Caco-2 (cell line): ENCODE data around the gene DRC1. TPM values are rescaled to one million over a fixed set of nuclear protein-coding genes. Genes with fewer than 3 reads are reported as not detected.

Source experiments
- BruUV-seq: library from RNA; stranded (reverse); fragments of 400-500 nt; replicated peaks from 2 replicates; lab custom pipeline; 2021; lab: Mats Ljungman, UMichigan
- CTCF ChIA-PET: fragments of 300-600 bp; sonication (Branson Sonifier 250); formaldehyde crosslinking; loops from one replicate; lab custom pipeline; 2022; ENCODE audit warnings: antibody characterized with exemption; lab: Charles Lee
- POLR2A ChIA-PET: fragments of 300-600 bp; sonication (Branson Sonifier 250); formaldehyde crosslinking; loops from one replicate; lab custom pipeline; 2022; ENCODE audit warnings: antibody characterized with exemption; lab: Charles Lee
- DNase-seq, 2 experiments: peaks; one replicate each; pipeline versions ENCODE4 v3.0.0 to v3.0.0-alpha.2; 2020 to 2022
- H3K27me3 ChIP-seq: replicated peaks from 2 replicates; pipeline ENCODE4 v1.6.0; 2011; ENCODE audit warnings: low read length; ENCODE audit not compliant: control insufficient read depth, insufficient read depth
- H3K36me3 ChIP-seq: 2 replicates; pipeline ENCODE4 v1.5.1; 2011; ENCODE audit warnings: low read length; ENCODE audit not compliant: control insufficient read depth, insufficient read depth
- H3K4me1 ChIP-seq: fragments of 250-450 bp; sonication (Bioruptor Pico); 2 replicates; pipeline ENCODE4 v1.5.1; 2020; ENCODE audit warnings: mild to moderate bottlenecking
- H3K4me3 ChIP-seq: 2 replicates; pipeline ENCODE4 v1.5.1; 2011; ENCODE audit warnings: low read depth, mild to moderate bottlenecking, control low read depth, low read length
- H3K9me3 ChIP-seq: fragments of 250-450 bp; sonication (Bioruptor Pico); 2 replicates; pipeline ENCODE4 v1.5.1; 2020; ENCODE audit warnings: mild to moderate bottlenecking, moderate library complexity
- H3K27ac Mint-ChIP-seq: one replicate; pipeline ENCODE4 v1.8.0; 2022; ENCODE audit warnings: mixed read lengths; ENCODE audit not compliant: unreplicated experiment
- H3K27me3 Mint-ChIP-seq: one replicate; pipeline ENCODE4 v1.8.0; 2022; ENCODE audit warnings: mixed read lengths; ENCODE audit not compliant: insufficient read depth, unreplicated experiment
- H3K36me3 Mint-ChIP-seq: one replicate; pipeline ENCODE4 v1.8.0; 2022; ENCODE audit warnings: mild to moderate bottlenecking, mixed read lengths; ENCODE audit not compliant: insufficient read depth, unreplicated experiment
- H3K4me1 Mint-ChIP-seq: one replicate; pipeline ENCODE4 v1.8.0; 2022; ENCODE audit warnings: low read depth, mixed read lengths; ENCODE audit not compliant: unreplicated experiment
- H3K4me3 Mint-ChIP-seq: one replicate; pipeline ENCODE4 v1.8.0; 2022; ENCODE audit warnings: mild to moderate bottlenecking, moderate library complexity, mixed read lengths; ENCODE audit not compliant: unreplicated experiment
- H3K9me3 Mint-ChIP-seq: one replicate; pipeline ENCODE4 v1.8.0; 2022; ENCODE audit warnings: mixed read lengths; ENCODE audit not compliant: unreplicated experiment
- intact Hi-C: fragments of 100-400 bp; cut with micrococcal nuclease; formaldehyde crosslinking; loops from one replicate; pipeline ENCODE4 v1.10.0; 2022; ENCODE audit not compliant: unreplicated experiment
- total RNA-seq: library from RNA; stranded (reverse); gene quantifications from 2 replicates; pipeline ENCODE4 v1.2.3, GENCODE V29; 2022
- TF ChIP-seq, protein P1 (sequence below), 2 experiments: fragments of 200-600 bp in 1 of 2; IDR thresholded peaks; 1 replicate in 1 of 2; 2 replicates in 1 of 2; pipeline versions ENCODE4 v1.5.1 to v1.8.0; 2011 to 2022; ENCODE audit warnings: antibody characterized with exemption in 1 of 2, control low read depth in 1 of 2, inconsistent platforms in 1 of 2, low read depth in 1 of 2, low read length in 1 of 2, mild to moderate bottlenecking in 1 of 2, moderate library complexity in 1 of 2; ENCODE audit not compliant: insufficient read depth in 1 of 2, severe bottlenecking in 1 of 2, unreplicated experiment in 1 of 2

DRC1 gene
- total RNA-seq, 1 experiment from 2014 or later = 1.1 TPM

DNA sequence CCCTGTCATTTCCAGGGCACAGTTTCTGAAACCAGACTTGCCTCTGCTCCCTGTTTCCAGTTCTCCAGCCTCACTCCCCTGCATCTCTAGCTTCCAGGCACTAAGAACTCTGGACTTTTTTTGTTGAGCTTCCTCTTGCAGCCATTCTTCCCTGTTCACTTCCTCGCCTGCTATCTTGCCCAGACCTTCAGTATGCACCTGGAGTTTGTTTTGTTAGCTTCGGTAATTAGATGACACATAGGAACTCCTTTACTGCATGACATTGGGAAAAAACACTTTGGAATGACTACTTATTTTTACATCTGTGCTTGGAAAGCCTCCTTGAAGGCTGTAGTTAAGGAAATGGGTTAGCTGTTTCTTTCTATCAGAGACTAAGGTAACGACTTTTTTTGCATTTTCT, 41.0 kb downstream of the DRC1 start:
- DNase-seq = no peak
- POLR2A ChIA-PET = interaction anchor here (0.8 kb wide), 1 partner anchor 15 kb away, joined by 3 read pairs; no protein-coding TSS in a partner anchor
- Mint-ChIP-seq H3K27ac (no peak overlapping the region), H3K4me3 (no peak overlapping the region), H3K9me3 (no peaks in the 10 kb centered on the region), H3K36me3 (no peaks in the 10 kb centered on the region), H3K27me3 (no peaks in the 10 kb centered on the region), H3K4me1 (peaks cover 10% of the 10 kb centered on the region)
- CTCF ChIA-PET = no interaction called here
- Histone ChIP-seq H3K36me3 (no peaks in the 10 kb centered on the region), H3K9me3 (no peaks in the 10 kb centered on the region), H3K4me3 (no peak overlapping the region), H3K27me3 (no peaks in the 10 kb centered on the region), H3K4me1 (peaks cover 13% of the 10 kb centered on the region)
- intact Hi-C loops = no loop called here
- TF ChIP-seq, protein P1, sequence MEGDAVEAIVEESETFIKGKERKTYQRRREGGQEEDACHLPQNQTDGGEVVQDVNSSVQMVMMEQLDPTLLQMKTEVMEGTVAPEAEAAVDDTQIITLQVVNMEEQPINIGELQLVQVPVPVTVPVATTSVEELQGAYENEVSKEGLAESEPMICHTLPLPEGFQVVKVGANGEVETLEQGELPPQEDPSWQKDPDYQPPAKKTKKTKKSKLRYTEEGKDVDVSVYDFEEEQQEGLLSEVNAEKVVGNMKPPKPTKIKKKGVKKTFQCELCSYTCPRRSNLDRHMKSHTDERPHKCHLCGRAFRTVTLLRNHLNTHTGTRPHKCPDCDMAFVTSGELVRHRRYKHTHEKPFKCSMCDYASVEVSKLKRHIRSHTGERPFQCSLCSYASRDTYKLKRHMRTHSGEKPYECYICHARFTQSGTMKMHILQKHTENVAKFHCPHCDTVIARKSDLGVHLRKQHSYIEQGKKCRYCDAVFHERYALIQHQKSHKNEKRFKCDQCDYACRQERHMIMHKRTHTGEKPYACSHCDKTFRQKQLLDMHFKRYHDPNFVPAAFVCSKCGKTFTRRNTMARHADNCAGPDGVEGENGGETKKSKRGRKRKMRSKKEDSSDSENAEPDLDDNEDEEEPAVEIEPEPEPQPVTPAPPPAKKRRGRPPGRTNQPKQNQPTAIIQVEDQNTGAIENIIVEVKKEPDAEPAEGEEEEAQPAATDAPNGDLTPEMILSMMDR (IDR thresholded peaks at IDR 0.05; ENCODE audit: insufficient read depth in 1 of 2, low read depth in 1 of 2, low read length in 1 of 2, severe bottlenecking in 1 of 2, unreplicated experiment in 1 of 2) = no peak
- no TSS peak for BruUV-seq

DNA sequence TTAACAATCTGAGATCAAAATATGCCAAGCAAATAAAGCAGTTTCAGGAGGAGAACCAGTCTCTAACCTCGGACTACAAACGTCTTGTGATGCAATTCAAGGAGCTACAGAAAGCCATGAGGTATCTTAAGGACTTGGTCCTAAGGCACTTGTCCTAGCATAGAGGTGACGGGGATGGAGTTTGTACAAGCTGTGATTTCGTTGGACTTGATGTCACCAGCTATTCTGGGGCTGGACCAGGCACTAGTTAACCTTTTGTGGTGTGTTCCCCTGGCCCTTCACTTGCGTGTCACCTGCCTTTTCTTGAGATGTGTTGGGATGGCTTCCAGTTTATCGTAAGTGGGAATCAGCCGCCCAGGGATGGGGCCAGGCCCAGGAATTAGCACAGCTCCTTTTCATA, 42.5 kb downstream of the DRC1 start:
- Mint-ChIP-seq H3K36me3 (no peaks in the 10 kb centered on the region), H3K27me3 (no peaks in the 10 kb centered on the region), H3K4me1 (peaks cover 3% of the 10 kb centered on the region), H3K9me3 (no peaks in the 10 kb centered on the region), H3K4me3 (no peak overlapping the region), H3K27ac (no peak overlapping the region)
- Histone ChIP-seq H3K9me3 (no peaks in the 10 kb centered on the region), H3K36me3 (no peaks in the 10 kb centered on the region), H3K27me3 (no peaks in the 10 kb centered on the region), H3K4me1 (peaks cover 9% of the 10 kb centered on the region), H3K4me3 (no peak overlapping the region)
- TF ChIP-seq, protein P1 (IDR thresholded peaks at IDR 0.05; ENCODE audit: insufficient read depth in 1 of 2, low read depth in 1 of 2, low read length in 1 of 2, severe bottlenecking in 1 of 2, unreplicated experiment in 1 of 2) = no peak
- no TSS peak for BruUV-seq
- ChIA-PET POLR2A (no interaction called here), CTCF (no interaction called here)
- intact Hi-C loops = no loop called here
- DNase-seq = no peak

DNA sequence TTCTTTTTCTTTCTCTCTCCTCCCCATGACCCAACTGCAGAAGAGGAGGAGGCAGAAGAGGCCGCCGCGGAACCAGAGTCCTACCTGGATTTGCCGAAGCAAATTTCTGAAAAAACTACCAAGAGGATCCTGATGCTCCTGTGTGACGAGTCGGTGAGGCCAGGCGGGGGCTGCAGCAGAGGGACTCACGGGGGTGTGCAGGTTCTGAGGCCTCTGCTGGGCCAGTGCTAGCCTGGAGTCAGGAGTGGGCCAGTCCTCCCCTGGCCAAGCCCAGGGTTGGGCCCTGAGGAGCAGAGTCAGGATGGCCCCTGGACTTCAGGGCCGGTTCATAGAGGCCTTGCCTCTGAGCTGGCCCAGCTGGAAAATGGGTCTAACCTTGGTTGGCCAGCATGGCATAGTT, 46.9 kb downstream of the DRC1 start:
- ChIA-PET CTCF (no interaction called here), POLR2A (no interaction called here)
- no peak for DNase-seq
- Mint-ChIP-seq H3K4me1 (peaks cover 7% of the 10 kb centered on the region), H3K27me3 (no peaks in the 10 kb centered on the region), H3K9me3 (no peaks in the 10 kb centered on the region), H3K36me3 (no peaks in the 10 kb centered on the region), H3K4me3 (no peak overlapping the region), H3K27ac (no peak overlapping the region)
- H3K4me3 ChIP-seq = no peak overlapping the region
- no peaks in the 10 kb centered on the region for H3K36me3 ChIP-seq
- no peaks in the 10 kb centered on the region for H3K9me3 ChIP-seq
- TF ChIP-seq, protein P1 (IDR thresholded peaks at IDR 0.05; ENCODE audit: insufficient read depth in 1 of 2, low read depth in 1 of 2, low read length in 1 of 2, severe bottlenecking in 1 of 2, unreplicated experiment in 1 of 2) = no peak
- intact Hi-C loops = no loop called here
- no TSS peak for BruUV-seq
- H3K27me3 ChIP-seq = no peaks in the 10 kb centered on the region
- H3K4me1 ChIP-seq = no peaks in the 10 kb centered on the region
